Measurements from ENCODE around the gene ITGAV. TPM values are rescaled to one million over a fixed set of nuclear protein-coding genes. Genes with fewer than 3 reads are reported as not detected.

Gene ITGAV
- total and polyA plus RNA-seq, 12 donors, result 17.2 to 292 (median 223) TPM

GRCh38 chr2:186693446-186693832 lies 103.6 kb downstream of the ITGAV start:
- 39 to 41% methylated on average over 7 of the region's 7 CpGs for WGBS, 2 donors

GRCh38 chr2:186695081-186695756 lies 105.4 kb downstream of the ITGAV start:
- no peaks in the 10 kb centered on the region for H3K9me3 ChIP-seq
- WGBS, 2 donors, result 36 to 43% methylated on average over 9 of the region's 9 CpGs
- intact Hi-C loops (cut with DNase I), result no loop called here
- peaks cover 0 to 19% (median 0%) of the 10 kb centered on the region in 7 donors for H3K27me3 ChIP-seq
- peaks cover 0 to 18% (median 8%) of the 10 kb centered on the region in 9 donors for H3K4me1 ChIP-seq
- H3K4me3 ChIP-seq, result peak overlapping the region in 8 of 10 donors; percentile 4 to 86 (median 79)
- TF ChIP-seq CTCF (IDR thresholded peaks at IDR 0.05), result no peak
- ATAC-seq (no peak), DNase-seq (no peak)
- no peaks in the 10 kb centered on the region for H3K36me3 ChIP-seq
- no peak overlapping the region for H3K27ac ChIP-seq

More at GRCh38 chr2:186693446-186693832, 103.6 kb downstream of the ITGAV start:
- Histone ChIP-seq H3K27ac (peak overlapping the region in 5 of 10 donors; percentile 49 to 67 (median 61)), H3K27me3 (peaks cover 0 to 19% (median 0%) of the 10 kb centered on the region in 7 donors), H3K4me3 (peak overlapping the region; percentile 23 to 86 (median 76)), H3K4me1 (peaks cover 0 to 18% (median 8%) of the 10 kb centered on the region in 9 donors), H3K9me3 (peaks cover 0 to 4% (median 0%) of the 10 kb centered on the region in 11 donors), H3K36me3 (no peaks in the 10 kb centered on the region)
- ATAC-seq (no peak), DNase-seq (no peak)
- no peak for TF ChIP-seq CTCF (IDR thresholded peaks at IDR 0.05)
- intact Hi-C loops (cut with DNase I), result no loop called here

GRCh38 chr2:186696290-186696689 lies 106.4 kb downstream of the ITGAV start:
- peaks cover 0 to 18% (median 8%) of the 10 kb centered on the region in 9 donors for H3K4me1 ChIP-seq
- no peak for ATAC-seq
- no peak overlapping the region for H3K27ac ChIP-seq
- H3K4me3 ChIP-seq, result no peak overlapping the region
- TF ChIP-seq CTCF (IDR thresholded peaks at IDR 0.05), result no peak
- intact Hi-C loops (cut with DNase I), result no loop called here
- H3K9me3 ChIP-seq, result no peaks in the 10 kb centered on the region
- peaks cover 0 to 19% (median 0%) of the 10 kb centered on the region in 7 donors for H3K27me3 ChIP-seq
- no peak for DNase-seq
- 96 to 97% methylated on average over 4 of the region's 4 CpGs for WGBS, 2 donors
- no peaks in the 10 kb centered on the region for H3K36me3 ChIP-seq

GRCh38 chr2:186696804-186697203 lies 106.9 kb downstream of the ITGAV start:
- H3K4me3 ChIP-seq, result no peak overlapping the region
- 49 to 61% methylated on average over 4 of the region's 4 CpGs for WGBS, 2 donors
- intact Hi-C loops (cut with DNase I), result no loop called here
- peaks cover 0 to 18% (median 8%) of the 10 kb centered on the region in 9 donors for H3K4me1 ChIP-seq
- H3K27ac ChIP-seq, result no peak overlapping the region
- no peaks in the 10 kb centered on the region for H3K9me3 ChIP-seq
- no peaks in the 10 kb centered on the region for H3K36me3 ChIP-seq
- peaks cover 0 to 19% (median 0%) of the 10 kb centered on the region in 7 donors for H3K27me3 ChIP-seq
- DNase-seq (no peak), ATAC-seq (no peak)
- no peak for TF ChIP-seq CTCF (IDR thresholded peaks at IDR 0.05)

All from heart right ventricle (tissue), 16 donors.